ENCODE results near the gene CCNY. TPM values are rescaled to one million over a fixed set of nuclear protein-coding genes. Genes with fewer than 3 reads are reported as not detected.

CCNY gene
- total and polyA plus RNA-seq, 2 of the 4 experiments (the other 2 are of a cell fraction) = 38.0 to 131 TPM

- Histone ChIP-seq H2BK5ac (ENCODE audit: low read depth, low read length, poor library complexity, severe bottlenecking) (no peak overlapping the region), H2AK5ac (ENCODE audit: low read depth, low read length) (no peak overlapping the region), H2BK15ac (ENCODE audit: low read depth, low read length) (no peak overlapping the region), H4K5ac (ENCODE audit: low read depth, low read length) (no peak overlapping the region), H3K4me3 (ENCODE audit: insufficient read depth, low read depth, low read length) (no peak overlapping the region), H3K18ac (ENCODE audit: low read depth, low read length) (no peak overlapping the region), H3K79me1 (ENCODE audit: low read depth in 1 of 2, low read length in 2 of 2) (peaks cover 37 to 83% of the 10 kb centered on the region in 2 experiments), H3K23ac (ENCODE audit: low read depth, low read length) (no peak overlapping the region), H3K14ac (replicated peaks; ENCODE audit: low read depth, low read length) (no peak overlapping the region; the same call in 1 of the 2 replicates), H3K4me1 (ENCODE audit: control insufficient read depth, insufficient read depth, low read length) (peaks cover 25% of the 10 kb centered on the region), H3K9me3 (ENCODE audit: control insufficient read depth, insufficient read depth, low read length) (no peaks in the 10 kb centered on the region), H4K20me1 (ENCODE audit: insufficient read depth, low read length) (peaks cover 89% of the 10 kb centered on the region), H3K4ac (ENCODE audit: low read depth, low read length) (no peak overlapping the region), H4K8ac (ENCODE audit: low read depth in 2 of 2, low read length in 2 of 2) (no peak overlapping the region), H3K4me2 (ENCODE audit: low read depth, low read length) (no peak overlapping the region), H2AFZ (replicated peaks; ENCODE audit: low read length, poor library complexity) (no peak overlapping the region), H3K9me1 (ENCODE audit: insufficient read depth, low read length) (peaks cover 42% of the 10 kb centered on the region), H4K91ac (ENCODE audit: insufficient read depth, low read depth, low read length) (no peak overlapping the region), H2AK9ac (replicated peaks; ENCODE audit: low read depth, low read length, poor library complexity) (no peak overlapping the region), H2BK20ac (ENCODE audit: low read depth, low read length) (no peak overlapping the region), H2BK120ac (ENCODE audit: low read depth, low read length) (no peak overlapping the region), H3K36me3 (ENCODE audit: control insufficient read depth, insufficient read depth, low read length) (no peaks in the 10 kb centered on the region), H3K9ac (ENCODE audit: low read depth, low read length) (no peak overlapping the region), H3K27ac (ENCODE audit: insufficient read depth, low read length) (no peak overlapping the region), H3K27me3 (ENCODE audit: control insufficient read depth, insufficient read depth, low read length) (no peaks in the 10 kb centered on the region), H3K56ac (ENCODE audit: extremely low read depth, insufficient read depth, low read length) (no peak overlapping the region)
- ChIA-PET POLR2A (ENCODE audit: unreplicated experiment) (no interaction called here), CTCF (interaction anchor here (0.7 kb wide), 1 partner anchor 12 kb away, joined by 3 read pairs; no protein-coding TSS in a partner anchor)
- DNase-seq = no peak
- in situ Hi-C loops (cut with MboI; ENCODE audit: low sequenced_read_pairs) = no loop called here
- intact Hi-C loops (cut with micrococcal nuclease) = no loop called here
- ATAC-seq (ENCODE audit: low read depth) = no peak
- TF ChIP-seq POLR2A (IDR thresholded peaks at IDR 0.05; ENCODE audit: low read depth, low read length) (no peak), CTCF (conservative IDR thresholded peaks at IDR 0.05; ENCODE audit: low read depth, low read length) (no peak), BHLHE40 (IDR thresholded peaks at IDR 0.05; ENCODE audit: low read depth, low read length) (no peak), RAD21 (IDR thresholded peaks at IDR 0.05; ENCODE audit: low read length) (no peak), USF2 (IDR thresholded peaks at IDR 0.05; ENCODE audit: low read depth, low read length) (no peak), RFX5 (IDR thresholded peaks at IDR 0.05; ENCODE audit: low read depth, low read length) (no peak), FOS (IDR thresholded peaks at IDR 0.05; ENCODE audit: low read depth, low read length) (no peak), CEBPB (IDR thresholded peaks at IDR 0.05; ENCODE audit: low read depth, low read length) (no peak), NFE2L2 (IDR thresholded peaks at IDR 0.05; ENCODE audit: low read depth, low read length) (no peak), SMC3 (IDR thresholded peaks at IDR 0.05; ENCODE audit: low read depth, low read length) (no peak), CHD1 (IDR thresholded peaks at IDR 0.05; ENCODE audit: low read depth, low read length) (no peak), MXI1 (IDR thresholded peaks at IDR 0.05; ENCODE audit: borderline replicate concordance, low read depth, low read length) (no peak), RCOR1 (IDR thresholded peaks at IDR 0.05; ENCODE audit: insufficient replicate concordance, low read length) (no peak), MAZ (IDR thresholded peaks at IDR 0.05; ENCODE audit: borderline replicate concordance, low read depth, low read length) (no peak), ELK1 (IDR thresholded peaks at IDR 0.05; ENCODE audit: borderline replicate concordance, low read depth, low read length) (no peak), MAFK (IDR thresholded peaks at IDR 0.05; ENCODE audit: low read depth, low read length) (no peak)
- 60% methylated on average over 2 of the region's 13 CpGs; no CpG with 5 or more reads in 1 of the 2 experiments for WGBS, 2 experiments (ENCODE audit: extremely low coverage in 2 of 2, insufficient read length in 1 of 2)
- no TSS peak for BruUV-seq (replicated peaks)
- dilution Hi-C loops (cut with HindIII; ENCODE audit: low sequenced_read_pairs, unreplicated experiment) = no loop called here
These were observed 11.7 kb downstream of the CCNY start for GRCh38 chr10:35347899-35348608.
